ENCODE measurements around the gene CDC40. TPM values are rescaled to one million over a fixed set of nuclear protein-coding genes. Genes with fewer than 3 reads are reported as not detected.

CDC40 gene
- total RNA-seq, 1 experiment from 2014 or later = 26.2 TPM

DNA sequence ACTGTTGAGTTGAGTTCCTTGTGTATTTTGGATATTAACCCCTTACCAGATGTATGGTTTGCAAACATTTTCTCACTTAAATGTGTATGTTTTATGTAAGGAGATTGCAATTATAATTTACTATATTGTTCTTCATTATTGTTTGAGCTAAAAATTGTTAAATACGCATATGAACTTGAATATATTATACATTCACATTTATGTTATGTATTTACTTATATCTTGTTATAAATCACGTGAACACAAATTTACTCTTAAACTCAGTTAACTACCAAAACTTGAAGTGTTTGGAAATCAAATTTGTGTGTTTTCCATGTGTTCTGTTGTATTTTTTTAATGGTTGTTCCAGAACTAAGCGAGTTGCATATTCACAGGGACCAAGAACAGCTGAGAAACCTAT, 18.3 kb downstream of the CDC40 start:
- Histone ChIP-seq H3K27ac (ENCODE audit: low read depth, low read length) (no peak overlapping the region), H3K4me3 (replicated peaks in 1 of 2; ENCODE audit: low read depth in 1 of 2, low read length in 2 of 2) (no peak overlapping the region), H3K27me3 (ENCODE audit: insufficient read depth, low read length) (no peaks in the 10 kb centered on the region), H3K9me3 (ENCODE audit: control insufficient read depth in 1 of 2, insufficient read depth in 1 of 2, low read depth in 1 of 2, low read length in 2 of 2) (no peaks in the 10 kb centered on the region), H3K4me1 (ENCODE audit: control insufficient read depth in 1 of 2, insufficient read depth in 2 of 2, low read length in 2 of 2) (no peaks in the 10 kb centered on the region), H3K9ac (ENCODE audit: low read length) (no peak overlapping the region), H4K20me1 (ENCODE audit: insufficient read depth) (0 out of 2 replicates have a peak, but pooled peaks cover 7% of the 10 kb centered on the region), H3K79me2 (ENCODE audit: insufficient read depth, low read length) (peaks cover 17% of the 10 kb centered on the region), H3K9me2 (ENCODE audit: insufficient read depth) (no peaks in the 10 kb centered on the region), H3K4me2 (ENCODE audit: low read length) (no peak overlapping the region), H2AFZ (ENCODE audit: low read depth, low read length, poor library complexity, severe bottlenecking) (no peak overlapping the region), H3K36me3 (ENCODE audit: control insufficient read depth in 1 of 2, insufficient read depth in 2 of 2, low read length in 2 of 2) (peaks cover 0 to 2% of the 10 kb centered on the region in 2 experiments; a peak in 1 of 4 replicates)
- ATAC-seq = no peak
- no TSS peak for BruUV-seq (replicated peaks)
- DNase-seq (ENCODE audit: low read depth, low spot score) = no peak
- TF ChIP-seq, protein P1, sequence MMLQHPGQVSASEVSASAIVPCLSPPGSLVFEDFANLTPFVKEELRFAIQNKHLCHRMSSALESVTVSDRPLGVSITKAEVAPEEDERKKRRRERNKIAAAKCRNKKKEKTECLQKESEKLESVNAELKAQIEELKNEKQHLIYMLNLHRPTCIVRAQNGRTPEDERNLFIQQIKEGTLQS (IDR thresholded peaks at IDR 0.05) = no peak
- TF ChIP-seq EZH2phosphoT487 (IDR thresholded peaks at IDR 0.05; ENCODE audit: borderline replicate concordance) (no peak), TCF7L2 (IDR thresholded peaks at IDR 0.05; ENCODE audit: borderline replicate concordance, extremely low read depth, insufficient read depth, insufficient read length) (no peak), ZFX (IDR thresholded peaks at IDR 0.05) (no peak)
- TF ChIP-seq, protein P2, sequence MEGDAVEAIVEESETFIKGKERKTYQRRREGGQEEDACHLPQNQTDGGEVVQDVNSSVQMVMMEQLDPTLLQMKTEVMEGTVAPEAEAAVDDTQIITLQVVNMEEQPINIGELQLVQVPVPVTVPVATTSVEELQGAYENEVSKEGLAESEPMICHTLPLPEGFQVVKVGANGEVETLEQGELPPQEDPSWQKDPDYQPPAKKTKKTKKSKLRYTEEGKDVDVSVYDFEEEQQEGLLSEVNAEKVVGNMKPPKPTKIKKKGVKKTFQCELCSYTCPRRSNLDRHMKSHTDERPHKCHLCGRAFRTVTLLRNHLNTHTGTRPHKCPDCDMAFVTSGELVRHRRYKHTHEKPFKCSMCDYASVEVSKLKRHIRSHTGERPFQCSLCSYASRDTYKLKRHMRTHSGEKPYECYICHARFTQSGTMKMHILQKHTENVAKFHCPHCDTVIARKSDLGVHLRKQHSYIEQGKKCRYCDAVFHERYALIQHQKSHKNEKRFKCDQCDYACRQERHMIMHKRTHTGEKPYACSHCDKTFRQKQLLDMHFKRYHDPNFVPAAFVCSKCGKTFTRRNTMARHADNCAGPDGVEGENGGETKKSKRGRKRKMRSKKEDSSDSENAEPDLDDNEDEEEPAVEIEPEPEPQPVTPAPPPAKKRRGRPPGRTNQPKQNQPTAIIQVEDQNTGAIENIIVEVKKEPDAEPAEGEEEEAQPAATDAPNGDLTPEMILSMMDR (IDR thresholded peaks at IDR 0.05 in 2 of 3, conservative IDR thresholded peaks at IDR 0.05 in 1 of 3; ENCODE audit: borderline replicate concordance in 1 of 3, insufficient read depth in 1 of 3, low read depth in 2 of 3, low read length in 2 of 3) = no peak
- intact Hi-C loops (cut with micrococcal nuclease) = no loop called here
- ChIA-PET RAD21 (ENCODE audit: low non-redundant PET in 1 of 2, low total read pairs in 2 of 2, uncharacterized antibody in 2 of 2, unreplicated experiment in 2 of 2) (interaction anchor here in 1 of 2 experiments (0.6 kb wide), 1 partner anchor 44 kb away, joined by 5 read pairs; no protein-coding TSS in a partner anchor), CTCF (no interaction called here), POLR2A (no interaction called here)

DNA sequence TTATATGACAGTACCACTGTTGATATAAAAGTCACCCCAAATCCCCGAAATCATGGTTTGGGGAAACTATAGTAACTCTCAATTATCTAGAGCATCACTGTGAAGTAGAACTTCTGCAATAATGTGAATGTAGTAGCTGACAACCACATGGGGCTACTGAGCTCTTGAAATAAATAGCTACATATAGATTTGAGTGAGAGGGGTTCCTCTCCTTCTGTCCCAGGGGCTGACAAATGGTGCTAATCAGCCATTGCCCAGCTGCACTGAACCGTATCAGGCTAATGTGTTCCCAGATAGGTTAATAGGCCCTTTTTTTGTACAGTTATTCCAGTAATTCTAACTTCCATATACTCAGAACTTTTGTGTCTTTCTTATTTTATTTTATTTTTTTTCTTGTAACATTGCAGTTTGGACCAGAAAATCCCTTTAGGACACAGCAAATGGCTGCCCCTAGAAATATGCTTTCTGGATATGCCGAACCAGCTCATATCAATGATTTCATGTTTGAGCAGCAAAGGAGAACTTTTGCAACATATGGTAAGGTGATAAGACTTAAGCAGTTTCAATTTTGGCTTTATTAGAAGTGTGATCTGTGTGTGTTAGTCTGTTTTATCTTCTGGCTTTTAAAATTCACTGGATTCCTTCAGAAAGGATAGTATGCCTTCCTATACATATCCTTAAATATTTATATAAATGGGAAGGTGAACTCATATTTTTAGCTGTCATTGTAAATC, 21.1 kb downstream of the CDC40 start:
- CTCF ChIA-PET = no interaction called here
- BruUV-seq (replicated peaks) = no TSS peak
- POLR2A ChIA-PET = no interaction called here
- TF ChIP-seq ZNF274 (IDR thresholded peaks at IDR 0.05; ENCODE audit: low read depth, low read length) (no peak), JUND (IDR thresholded peaks at IDR 0.05) (no peak)
- TF ChIP-seq, protein P2 (IDR thresholded peaks at IDR 0.05 in 2 of 3, conservative IDR thresholded peaks at IDR 0.05 in 1 of 3; ENCODE audit: borderline replicate concordance in 1 of 3, insufficient read depth in 1 of 3, low read depth in 2 of 3, low read length in 2 of 3) = no peak
- H3K9ac ChIP-seq (ENCODE audit: low read length) = no peak overlapping the region
- no peak overlapping the region for H3K4me2 ChIP-seq (ENCODE audit: low read length)
- 0 out of 2 replicates have a peak, but pooled peaks cover 7% of the 10 kb centered on the region for H4K20me1 ChIP-seq (ENCODE audit: insufficient read depth)
- H3K79me2 ChIP-seq (ENCODE audit: insufficient read depth, low read length) = peaks cover 17% of the 10 kb centered on the region
- intact Hi-C loops (cut with micrococcal nuclease) = no loop called here
- H3K27ac ChIP-seq (ENCODE audit: low read depth, low read length) = no peak overlapping the region
- DNase-seq (ENCODE audit: low read depth, low spot score) (no peak), ATAC-seq (no peak)
- H3K9me2 ChIP-seq (ENCODE audit: insufficient read depth) = no peaks in the 10 kb centered on the region
- no peak overlapping the region for H2AFZ ChIP-seq (ENCODE audit: low read depth, low read length, poor library complexity, severe bottlenecking)
- RAD21 ChIA-PET (ENCODE audit: low non-redundant PET in 1 of 2, low total read pairs in 2 of 2, uncharacterized antibody in 2 of 2, unreplicated experiment in 2 of 2) = no interaction called here
- H3K9me3 ChIP-seq (ENCODE audit: control insufficient read depth in 1 of 2, insufficient read depth in 1 of 2, low read depth in 1 of 2, low read length in 2 of 2) = no peaks in the 10 kb centered on the region
- no peak overlapping the region for H3K4me3 ChIP-seq (replicated peaks in 1 of 2; ENCODE audit: low read depth in 1 of 2, low read length in 2 of 2)
- H3K36me3 ChIP-seq (ENCODE audit: control insufficient read depth in 1 of 2, insufficient read depth in 2 of 2, low read length in 2 of 2) = no peaks in the 10 kb centered on the region; a peak in 1 of 4 replicates
- H3K4me1 ChIP-seq (ENCODE audit: control insufficient read depth in 1 of 2, insufficient read depth in 2 of 2, low read length in 2 of 2) = no peaks in the 10 kb centered on the region
- H3K27me3 ChIP-seq (ENCODE audit: insufficient read depth, low read length) = no peaks in the 10 kb centered on the region

Measured in HCT116 (cell line).